Upper lobe of right lung (tissue), 1 donor: ENCODE measurements around the gene FAM83G. TPM values are rescaled to one million over a fixed set of nuclear protein-coding genes. Genes with fewer than 3 reads are reported as not detected.

ENCODE experiments used
- ATAC-seq: fragments of 200-7000 bp; cut with Tn5 transposase; one replicate; pipeline ENCODE4 v1.9.1; 2020; ENCODE audit warnings: mild to moderate bottlenecking, moderate library complexity
- DNase-seq: peaks from one replicate; pipeline ENCODE4 v3.0.0-alpha.2; 2020
- H3K27ac ChIP-seq: fragments of 200-600 bp; one replicate; pipeline ENCODE4 v1.8.0; 2022
- H3K27me3 ChIP-seq: fragments of 200-600 bp; one replicate; pipeline ENCODE4 v1.8.0; 2022; ENCODE audit warnings: mild to moderate bottlenecking
- H3K36me3 ChIP-seq: fragments of 200-600 bp; one replicate; pipeline ENCODE4 v1.8.0; 2022
- H3K4me1 ChIP-seq: fragments of 200-600 bp; one replicate; pipeline ENCODE4 v1.8.0; 2022
- H3K4me3 ChIP-seq: fragments of 200-600 bp; one replicate; pipeline ENCODE4 v1.8.0; 2022; ENCODE audit warnings: mild to moderate bottlenecking
- H3K9me3 ChIP-seq: fragments of 200-600 bp; one replicate; pipeline ENCODE4 v1.8.0; 2022
- CTCF ChIP-seq: fragments of 200-600 bp; IDR thresholded peaks from one replicate; pipeline ENCODE4 v1.8.0; 2022; ENCODE audit warnings: antibody characterized with exemption
- intact Hi-C: fragments of 100-400 bp; cut with DNase I; formaldehyde crosslinking; loops from one replicate; pipeline ENCODE4 v1.11.0; 2022
- total RNA-seq: library from RNA; stranded (reverse); fragmentation: NEBNext Ultra II Directional; extraction: Animal tissue kit (Norgen Biotek cat#: 25700); gene quantifications from one replicate; pipeline ENCODE4 v1.2.1, GENCODE V29; 2021
- donor health status: DM: no; HTN: yes; CAD: no; lungs with severe emphysema.

FAM83G gene
- total RNA-seq, 1 donor from 2014 or later = 8.3 TPM

GRCh38 chr17:18978655-18979054 lies 25.9 kb downstream of the FAM83G start:
- Histone ChIP-seq H3K36me3 (peaks cover 5% of the 10 kb centered on the region), H3K4me3 (no peak overlapping the region), H3K9me3 (no peaks in the 10 kb centered on the region), H3K27ac (no peak overlapping the region), H3K4me1 (no peaks in the 10 kb centered on the region), H3K27me3 (no peaks in the 10 kb centered on the region)
- no peak for ATAC-seq
- TF ChIP-seq CTCF = no peak
- intact Hi-C loops = loop anchor here (10.0 kb wide), 1 partner anchor 46 kb away; no protein-coding TSS in a partner anchor
- no peak for DNase-seq

GRCh38 chr17:18978050-18978449 lies 26.5 kb downstream of the FAM83G start:
- H3K36me3 ChIP-seq = peaks cover 5% of the 10 kb centered on the region
- H3K9me3 ChIP-seq = no peaks in the 10 kb centered on the region
- ATAC-seq = no peak
- no peaks in the 10 kb centered on the region for H3K27me3 ChIP-seq
- TF ChIP-seq CTCF = no peak
- no peak overlapping the region for H3K4me3 ChIP-seq
- intact Hi-C loops = loop anchor here (10.0 kb wide), 1 partner anchor 47 kb away; no protein-coding TSS in a partner anchor
- no peaks in the 10 kb centered on the region for H3K4me1 ChIP-seq
- H3K27ac ChIP-seq = no peak overlapping the region
- no peak for DNase-seq

- Histone ChIP-seq H3K36me3 (peaks cover 5% of the 10 kb centered on the region), H3K27me3 (no peaks in the 10 kb centered on the region), H3K4me3 (no peak overlapping the region), H3K27ac (no peak overlapping the region), H3K4me1 (no peaks in the 10 kb centered on the region), H3K9me3 (no peaks in the 10 kb centered on the region)
- TF ChIP-seq CTCF = no peak
- DNase-seq = no peak
- intact Hi-C loops = loop anchor here (10.0 kb wide), 1 partner anchor 47 kb away; no protein-coding TSS in a partner anchor
- no peak for ATAC-seq
These were observed 26.9 kb downstream of the FAM83G start for GRCh38 chr17:18977646-18978045.

- intact Hi-C loops = loop anchor here (10.0 kb wide), 1 partner anchor 48 kb away; no protein-coding TSS in a partner anchor
- DNase-seq = no peak
- no peak for ATAC-seq
- H3K27ac ChIP-seq = no peak overlapping the region
- H3K4me3 ChIP-seq = no peak overlapping the region
- H3K36me3 ChIP-seq = peaks cover 5% of the 10 kb centered on the region
- no peaks in the 10 kb centered on the region for H3K4me1 ChIP-seq
- H3K9me3 ChIP-seq = no peaks in the 10 kb centered on the region
- H3K27me3 ChIP-seq = no peaks in the 10 kb centered on the region
- no peak for TF ChIP-seq CTCF
These were observed 27.5 kb downstream of the FAM83G start for GRCh38 chr17:18977021-18977420.

GRCh38 chr17:18976201-18976600 lies 28.4 kb downstream of the FAM83G start:
- intact Hi-C loops = loop anchor here (10.0 kb wide), 1 partner anchor 49 kb away; no protein-coding TSS in a partner anchor
- no peak for DNase-seq
- no peak for ATAC-seq
- H3K27me3 ChIP-seq = no peaks in the 10 kb centered on the region
- H3K36me3 ChIP-seq = peaks cover 5% of the 10 kb centered on the region
- H3K4me3 ChIP-seq = no peak overlapping the region
- TF ChIP-seq CTCF = no peak
- no peaks in the 10 kb centered on the region for H3K4me1 ChIP-seq
- no peak overlapping the region for H3K27ac ChIP-seq
- H3K9me3 ChIP-seq = no peaks in the 10 kb centered on the region

GRCh38 chr17:18975597-18975996 lies 29.0 kb downstream of the FAM83G start:
- no peaks in the 10 kb centered on the region for H3K9me3 ChIP-seq
- no peak for DNase-seq
- no peaks in the 10 kb centered on the region for H3K4me1 ChIP-seq
- H3K4me3 ChIP-seq = no peak overlapping the region
- intact Hi-C loops = loop anchor here (10.0 kb wide), 1 partner anchor 49 kb away; no protein-coding TSS in a partner anchor
- no peak for TF ChIP-seq CTCF
- H3K27me3 ChIP-seq = no peaks in the 10 kb centered on the region
- no peak for ATAC-seq
- peaks cover 5% of the 10 kb centered on the region for H3K36me3 ChIP-seq
- H3K27ac ChIP-seq = no peak overlapping the region
